GM12864 (cell line): ENCODE data around the gene SRC.

ENCODE experiments used
- DNase-seq: peaks from one replicate; pipeline ENCODE4 v3.0.0-alpha.2; 2011; ENCODE audit warnings: low read depth
- H3K4me3 ChIP-seq: 2 replicates; pipeline ENCODE4 v1.5.1; 2011; ENCODE audit warnings: mild to moderate bottlenecking, low read depth, low read length, control low read depth
- TF ChIP-seq, protein P1 (sequence below): IDR thresholded peaks from 2 replicates; pipeline ENCODE4 v1.5.1; 2011; ENCODE audit warnings: low read depth, mild to moderate bottlenecking, moderate library complexity, low read length, control low read depth, inconsistent platforms; ENCODE audit errors: missing control alignments

SRC gene

DNA sequence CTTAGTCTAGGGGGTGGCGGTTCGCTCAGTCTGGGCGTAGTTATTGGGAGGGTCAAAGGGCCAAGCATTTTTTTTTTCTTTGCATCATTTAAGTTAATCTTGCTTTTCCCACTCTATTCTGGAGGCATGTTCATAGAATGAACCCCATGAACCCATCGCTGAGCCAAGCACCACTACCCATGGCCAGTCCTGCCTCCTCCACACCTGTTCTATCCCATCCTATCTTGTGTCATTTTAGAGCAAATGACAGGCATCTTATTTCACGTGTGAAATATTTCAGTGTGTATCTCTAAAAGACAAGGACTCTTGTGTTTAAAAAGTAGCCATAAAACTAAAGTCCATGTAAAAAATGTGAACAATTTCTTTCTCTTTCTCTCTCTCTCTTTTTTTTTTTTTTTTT, 13.9 kb downstream of the SRC start:
- H3K4me3 ChIP-seq: no peak overlapping the region
- no peak for DNase-seq
- TF ChIP-seq, protein P1, sequence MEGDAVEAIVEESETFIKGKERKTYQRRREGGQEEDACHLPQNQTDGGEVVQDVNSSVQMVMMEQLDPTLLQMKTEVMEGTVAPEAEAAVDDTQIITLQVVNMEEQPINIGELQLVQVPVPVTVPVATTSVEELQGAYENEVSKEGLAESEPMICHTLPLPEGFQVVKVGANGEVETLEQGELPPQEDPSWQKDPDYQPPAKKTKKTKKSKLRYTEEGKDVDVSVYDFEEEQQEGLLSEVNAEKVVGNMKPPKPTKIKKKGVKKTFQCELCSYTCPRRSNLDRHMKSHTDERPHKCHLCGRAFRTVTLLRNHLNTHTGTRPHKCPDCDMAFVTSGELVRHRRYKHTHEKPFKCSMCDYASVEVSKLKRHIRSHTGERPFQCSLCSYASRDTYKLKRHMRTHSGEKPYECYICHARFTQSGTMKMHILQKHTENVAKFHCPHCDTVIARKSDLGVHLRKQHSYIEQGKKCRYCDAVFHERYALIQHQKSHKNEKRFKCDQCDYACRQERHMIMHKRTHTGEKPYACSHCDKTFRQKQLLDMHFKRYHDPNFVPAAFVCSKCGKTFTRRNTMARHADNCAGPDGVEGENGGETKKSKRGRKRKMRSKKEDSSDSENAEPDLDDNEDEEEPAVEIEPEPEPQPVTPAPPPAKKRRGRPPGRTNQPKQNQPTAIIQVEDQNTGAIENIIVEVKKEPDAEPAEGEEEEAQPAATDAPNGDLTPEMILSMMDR: no peak

DNA sequence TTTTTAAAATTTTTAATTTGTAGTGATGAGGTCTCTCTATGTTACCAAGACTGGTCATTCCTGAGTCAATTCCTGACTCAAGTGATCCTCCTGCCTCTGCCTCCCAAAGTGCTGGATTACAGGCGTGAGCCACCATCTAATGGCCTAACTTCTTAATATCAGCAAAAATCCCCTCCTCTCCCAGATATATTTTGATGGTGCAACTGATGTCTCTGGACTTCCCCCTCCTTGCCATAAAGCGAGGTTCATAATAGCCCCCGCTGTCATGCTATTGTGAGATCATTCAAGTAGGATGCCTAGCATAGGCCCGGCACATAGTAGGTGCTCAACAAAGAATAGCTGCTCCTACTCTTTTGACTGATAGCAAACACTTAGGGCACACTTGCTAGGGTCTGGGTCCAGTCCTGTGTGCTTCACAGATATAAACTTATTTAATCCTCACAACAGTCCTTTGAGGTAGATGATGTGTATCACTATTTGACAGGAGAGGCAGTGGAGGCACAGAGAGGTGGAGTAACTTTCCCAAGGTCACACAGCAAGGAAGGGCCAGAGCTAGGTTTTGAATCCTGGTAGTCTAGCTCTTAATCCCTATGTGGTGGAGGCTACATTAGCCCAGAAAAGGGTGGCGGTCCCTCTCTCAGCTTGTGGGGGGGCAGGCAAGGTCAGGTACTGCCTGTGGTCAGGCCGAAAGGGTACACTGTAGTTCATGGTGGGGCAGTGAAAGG, 14.6 kb downstream of the SRC start:
- H3K4me3 ChIP-seq: no peak overlapping the region
- TF ChIP-seq, protein P1: no peak
- DNase-seq: no peak

DNA sequence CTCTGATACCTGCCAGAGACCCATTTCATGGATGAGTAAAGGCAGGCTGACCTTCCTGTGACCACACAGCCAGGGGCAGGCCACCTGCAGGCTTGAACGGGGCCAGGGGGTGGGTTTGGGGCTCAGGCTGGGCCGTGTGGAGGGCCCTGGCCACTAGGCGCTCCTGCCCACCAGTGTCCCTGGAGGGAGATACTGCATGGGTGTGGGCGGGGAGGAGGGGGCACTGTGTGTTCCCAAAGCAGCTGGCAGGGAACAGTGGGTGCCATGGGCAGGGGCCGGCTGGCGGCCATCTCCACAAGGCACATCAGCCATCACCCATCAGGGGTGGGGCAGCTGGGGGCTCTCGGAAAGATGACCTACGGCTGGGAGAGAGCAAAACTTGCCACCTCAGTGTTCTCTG, 15.4 kb downstream of the SRC start:
- H3K4me3 ChIP-seq: no peak overlapping the region
- TF ChIP-seq, protein P1: no peak
- no peak for DNase-seq

DNA sequence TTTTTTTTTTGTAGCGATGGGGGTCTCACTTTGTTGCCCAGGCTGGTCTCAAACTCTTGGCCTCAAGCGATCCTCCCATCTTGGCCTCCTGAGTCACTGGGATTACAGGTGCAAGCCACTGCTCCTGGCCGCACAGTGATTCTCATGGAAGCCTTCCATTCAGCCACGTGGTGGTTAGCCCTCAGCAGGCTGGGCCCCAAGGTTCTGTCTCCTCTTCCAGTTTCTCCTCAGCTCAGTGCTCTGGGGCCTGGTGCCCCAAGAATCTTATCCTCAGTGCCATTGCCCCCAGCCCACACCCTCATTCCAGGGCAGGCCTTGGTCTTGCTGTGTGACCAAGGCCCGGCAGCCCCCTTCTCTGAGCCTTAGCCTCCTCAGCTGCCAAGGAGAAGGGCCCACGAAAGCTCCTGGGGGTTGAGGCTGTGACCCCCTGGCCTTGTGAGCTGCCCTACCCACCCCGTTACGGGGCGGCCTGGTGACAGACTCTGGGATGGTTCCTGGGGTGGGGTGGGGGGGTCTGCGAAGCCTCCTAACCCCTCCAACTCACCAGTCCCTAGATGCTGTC, 16.4 kb downstream of the SRC start:
- DNase-seq: no peak

DNA sequence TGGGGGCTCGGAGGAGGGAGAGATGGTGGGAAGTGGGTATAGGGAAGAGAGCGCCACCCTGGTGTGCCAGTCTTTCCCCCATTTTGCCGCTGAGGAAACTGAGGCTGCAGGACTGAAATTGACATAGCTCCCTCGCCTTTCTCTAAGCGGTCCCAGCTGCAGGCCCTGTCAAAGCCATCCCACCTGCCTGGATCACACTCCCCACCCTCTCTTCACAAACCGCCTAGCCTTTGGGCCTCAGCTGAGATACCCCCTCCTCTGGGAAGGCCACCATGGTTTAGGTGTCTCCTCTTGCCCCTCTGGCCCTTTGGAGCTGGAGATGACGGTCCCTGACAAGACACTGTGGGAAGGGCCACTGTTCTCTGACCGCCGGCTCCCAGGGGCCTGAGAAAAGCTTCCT, 16.9 kb downstream of the SRC start:
- TF ChIP-seq, protein P1: no peak
- no peak overlapping the region for H3K4me3 ChIP-seq
- DNase-seq: no peak

More for the DNA sequence above, 16.4 kb downstream of the SRC start:
- no peak overlapping the region for H3K4me3 ChIP-seq
- TF ChIP-seq, protein P1: no peak

DNA sequence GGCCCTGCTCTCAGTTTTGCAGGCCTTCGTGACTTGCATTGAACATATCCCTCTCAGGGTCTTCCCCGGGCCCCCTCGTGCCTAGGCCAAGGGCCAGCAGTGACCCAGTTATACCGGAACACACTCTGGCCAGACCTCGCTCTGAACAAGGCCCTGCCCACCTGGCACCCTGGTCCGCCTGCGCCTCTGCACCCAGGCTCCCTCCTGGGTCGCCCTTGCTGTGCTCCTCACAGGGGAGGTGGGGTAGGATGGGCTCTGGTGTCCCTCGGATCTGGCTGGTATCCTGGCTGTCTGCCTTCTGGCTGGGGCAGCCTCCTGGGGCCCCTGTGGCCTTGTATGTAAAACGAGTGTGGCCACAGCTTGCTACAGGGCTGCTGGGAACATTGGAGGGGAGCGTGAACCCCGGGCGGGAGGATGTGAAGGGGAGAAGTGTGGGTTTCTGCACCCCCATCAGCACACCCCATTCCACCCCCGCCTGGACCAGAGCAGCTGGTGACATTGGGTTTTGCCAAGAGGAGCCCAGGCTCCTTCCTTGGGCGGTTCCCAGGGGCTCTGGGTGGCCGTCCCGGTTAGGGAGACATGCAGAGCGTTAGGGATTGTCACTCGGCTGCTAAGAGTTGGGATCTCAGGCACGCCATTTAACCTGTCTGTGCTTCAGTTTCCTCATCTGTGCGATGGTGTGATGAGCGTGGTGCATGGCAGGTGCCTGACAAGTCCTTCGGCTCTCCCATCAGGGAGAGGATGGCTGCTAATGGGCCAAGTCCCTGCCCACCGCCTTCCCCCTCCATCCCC, 17.5 kb downstream of the SRC start:
- TF ChIP-seq, protein P1: no peak
- H3K4me3 ChIP-seq: no peak overlapping the region
- no peak for DNase-seq
